HG03378 (cell line): ENCODE results near the gene ANKRD44.

Experiments used
- ATAC-seq: cut with Tn5 transposase; IDR thresholded peaks from one replicate; pipeline ENCODE4 v1.9.1; 2021; ENCODE audit warnings: mild to moderate bottlenecking, moderate library complexity; ENCODE audit not compliant: unreplicated experiment

The ANKRD44 gene

DNA sequence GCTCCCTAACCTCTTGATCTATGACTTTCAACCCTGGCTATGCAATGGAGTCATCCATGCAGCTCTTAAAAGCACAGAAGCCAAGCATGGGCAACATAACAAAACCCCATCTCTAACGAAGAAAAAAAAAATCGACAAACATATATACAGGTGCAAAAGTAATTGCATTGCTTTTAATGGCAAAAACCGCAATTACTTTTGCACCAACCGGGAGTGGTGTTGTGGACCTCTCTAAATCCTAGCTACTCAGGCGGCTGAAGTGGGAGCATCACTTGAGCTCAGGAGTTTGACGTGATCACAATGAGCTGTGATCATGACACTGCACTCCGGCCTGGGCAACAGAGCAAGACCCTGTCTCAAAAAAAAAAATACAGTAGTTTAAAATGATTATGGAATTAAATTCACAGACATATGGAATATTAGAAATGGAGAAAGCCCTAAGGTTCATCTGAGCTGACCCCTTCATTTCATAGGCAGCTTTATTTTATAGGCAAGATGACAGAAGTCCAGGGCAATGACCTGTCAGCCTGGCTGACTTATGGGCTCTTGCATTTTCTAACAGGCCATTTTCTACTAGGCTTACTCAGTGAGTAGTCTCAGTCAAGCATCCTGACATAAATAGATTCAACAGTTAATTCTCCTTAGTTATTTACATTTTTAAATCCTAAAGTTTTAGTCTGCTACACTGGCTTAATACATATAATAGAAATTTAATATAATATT is 183.8 kb downstream of the ANKRD44 start:
- no peak for ATAC-seq

DNA sequence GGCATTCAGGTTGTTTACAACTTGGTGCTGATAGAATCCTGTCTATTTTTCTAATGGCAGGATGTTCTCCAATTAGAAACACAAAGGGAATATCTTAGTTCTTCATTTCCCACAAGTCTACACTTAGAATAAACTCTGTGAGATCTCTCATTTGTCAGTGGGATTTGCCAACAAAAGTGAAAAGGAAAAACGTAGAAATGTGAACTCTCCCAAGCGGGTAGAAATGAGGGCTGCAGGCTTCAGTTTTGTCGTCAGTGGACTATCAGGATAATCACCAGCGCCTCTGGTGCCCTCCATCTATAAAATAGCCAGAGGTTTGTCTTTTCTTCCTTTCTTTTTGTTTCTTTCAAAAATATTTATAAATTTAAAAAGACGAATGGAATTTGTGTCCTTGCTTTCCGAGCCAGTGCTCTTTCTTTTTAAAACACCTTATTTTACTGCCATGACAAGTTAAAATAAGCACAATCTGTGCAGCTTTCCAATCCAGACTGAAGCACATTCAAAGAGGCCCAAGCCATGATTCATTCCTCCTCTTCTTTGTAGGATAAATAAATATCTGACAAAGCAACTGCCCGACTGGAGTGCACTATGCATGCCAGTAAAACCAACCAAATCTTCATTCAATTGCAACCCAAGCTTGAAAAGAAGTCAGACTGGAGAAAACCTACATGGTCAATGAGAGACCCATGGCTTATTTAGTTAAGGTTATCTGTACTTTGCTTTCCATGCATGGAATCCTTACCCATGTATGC is 185.8 kb downstream of the ANKRD44 start:
- ATAC-seq: no peak

DNA sequence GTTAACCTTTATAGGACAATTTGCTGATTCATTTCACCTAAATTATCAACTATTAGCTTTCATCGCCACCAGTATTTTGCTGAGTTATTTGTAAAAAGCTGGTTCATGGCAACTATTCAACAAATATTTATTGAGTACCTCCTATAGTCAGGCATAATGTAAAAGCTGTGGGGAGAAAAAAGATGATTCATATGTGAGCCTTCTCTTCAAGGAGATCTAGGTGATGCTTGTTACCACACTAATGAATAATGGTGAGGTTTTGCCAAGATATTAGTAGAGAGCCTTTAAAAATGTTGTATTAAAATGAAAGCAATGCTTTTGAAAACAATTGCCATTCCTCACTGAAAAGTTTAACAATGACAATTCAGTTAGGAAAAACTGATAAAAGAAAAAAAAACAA is 187.8 kb downstream of the ANKRD44 start:
- no peak for ATAC-seq

DNA sequence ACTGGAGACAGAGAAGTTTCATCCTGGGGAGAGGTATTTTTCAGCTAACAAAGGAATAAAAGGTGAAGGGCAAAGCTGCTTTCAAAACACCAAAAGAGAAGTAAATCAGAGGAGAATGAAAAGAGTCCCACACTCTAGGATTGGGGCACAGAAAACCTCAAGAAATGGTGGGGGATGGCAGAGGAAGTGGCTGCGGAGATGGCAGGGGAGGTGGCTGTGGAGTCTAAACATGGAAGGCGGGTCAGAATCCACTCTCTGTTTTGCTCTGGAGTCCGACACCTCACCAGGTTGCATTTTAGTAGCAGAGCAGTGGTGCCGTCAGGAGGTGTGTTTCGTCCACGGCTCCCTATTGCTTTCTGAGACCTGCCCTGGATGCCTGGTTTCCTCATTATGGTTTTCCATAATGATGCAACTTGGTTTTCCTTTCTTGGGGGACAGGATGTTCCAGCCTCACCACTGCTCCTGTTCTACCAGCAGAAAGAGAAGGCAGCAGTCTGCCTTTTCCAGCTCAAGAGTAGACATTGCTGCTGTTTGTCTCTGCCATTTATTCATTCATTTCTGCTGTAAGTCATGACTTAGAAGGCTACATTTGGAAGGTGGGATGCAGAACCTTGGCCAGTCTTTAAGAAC is 188.7 kb downstream of the ANKRD44 start:
- no peak for ATAC-seq

DNA sequence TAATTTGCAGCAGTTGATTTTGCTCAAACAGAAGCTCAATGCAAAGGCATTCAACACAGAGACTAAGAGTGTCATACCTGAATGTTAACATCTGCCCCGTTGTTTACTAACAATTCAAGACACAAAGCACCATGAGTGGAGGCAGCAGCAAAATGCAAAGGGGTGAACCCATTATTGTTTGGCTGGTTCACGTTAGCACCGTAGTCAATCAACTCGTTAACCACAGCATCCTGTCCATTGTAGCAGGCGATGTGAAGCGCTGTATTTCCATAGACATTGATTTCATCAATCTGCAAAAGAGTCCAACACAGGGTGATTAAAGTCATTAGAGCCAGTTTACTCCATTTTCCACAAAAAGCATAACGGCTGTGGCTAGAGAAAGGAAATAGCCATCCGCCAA is 189.3 kb downstream of the ANKRD44 start:
- ATAC-seq: no peak

DNA sequence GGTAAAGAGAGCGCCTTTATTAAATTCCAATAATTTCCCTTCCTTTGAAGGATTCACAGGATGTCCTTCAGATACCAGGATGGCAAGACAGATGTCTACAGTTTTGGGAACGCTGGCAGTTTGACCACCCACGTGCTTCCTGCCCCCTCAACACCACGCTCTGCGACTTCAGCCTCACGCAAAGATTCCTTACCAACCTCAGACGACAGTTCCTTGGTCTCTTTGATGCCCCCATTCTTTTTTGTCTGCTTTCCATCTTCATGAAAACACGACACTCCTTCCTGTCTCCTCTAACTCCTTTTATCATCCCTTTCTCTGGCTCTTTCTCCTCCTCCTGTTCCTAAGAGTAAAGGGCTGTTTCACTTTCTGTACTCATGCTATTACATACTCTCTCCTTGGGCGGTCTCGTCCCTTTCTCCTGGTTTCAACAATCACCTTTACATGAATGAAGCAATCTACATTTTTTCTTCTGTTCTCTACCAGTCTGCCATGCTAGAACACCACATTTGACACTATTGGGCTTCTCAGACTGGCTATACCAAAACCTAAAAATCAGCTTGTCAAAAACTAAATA is 194.2 kb downstream of the ANKRD44 start:
- no peak for ATAC-seq

DNA sequence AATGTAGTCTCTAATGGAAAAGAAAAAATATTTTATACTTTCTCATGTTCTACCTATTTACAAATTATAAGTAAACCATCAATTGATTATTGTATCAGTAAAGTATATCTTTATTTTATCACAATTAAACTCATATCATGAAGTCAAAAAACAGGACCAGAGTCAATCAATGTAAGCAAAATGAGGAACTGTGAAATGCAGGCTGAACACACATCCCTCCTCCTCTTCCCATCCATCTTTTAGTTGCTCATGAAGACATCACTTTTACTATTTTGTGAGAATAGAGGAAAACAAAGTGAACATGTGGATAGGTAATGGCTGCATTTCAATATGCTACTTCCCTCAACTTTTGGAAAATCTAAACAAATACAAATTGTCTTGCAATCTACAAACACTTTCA is 195.3 kb downstream of the ANKRD44 start:
- no peak for ATAC-seq

DNA sequence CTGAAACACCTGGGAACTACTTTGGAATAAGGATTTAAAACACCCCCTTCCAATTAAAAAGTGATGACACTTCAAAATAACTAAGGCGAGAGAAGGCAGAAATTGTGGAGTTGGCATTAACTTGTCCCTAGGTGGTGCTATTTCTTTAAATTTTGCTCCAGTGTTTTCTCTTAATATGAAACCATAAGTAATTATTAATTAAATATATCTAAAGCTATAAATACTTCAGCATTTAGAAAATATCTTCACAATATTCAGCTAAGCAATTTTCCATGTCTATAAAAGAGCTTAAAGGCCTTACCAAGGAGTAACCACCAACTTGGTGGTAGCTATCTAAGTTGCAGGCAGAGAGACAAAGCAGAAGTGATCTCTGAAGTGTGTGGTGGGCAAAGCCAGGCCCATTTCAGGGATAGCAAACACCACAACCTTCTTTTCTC is 197.3 kb downstream of the ANKRD44 start:
- ATAC-seq: peak; percentile 70

DNA sequence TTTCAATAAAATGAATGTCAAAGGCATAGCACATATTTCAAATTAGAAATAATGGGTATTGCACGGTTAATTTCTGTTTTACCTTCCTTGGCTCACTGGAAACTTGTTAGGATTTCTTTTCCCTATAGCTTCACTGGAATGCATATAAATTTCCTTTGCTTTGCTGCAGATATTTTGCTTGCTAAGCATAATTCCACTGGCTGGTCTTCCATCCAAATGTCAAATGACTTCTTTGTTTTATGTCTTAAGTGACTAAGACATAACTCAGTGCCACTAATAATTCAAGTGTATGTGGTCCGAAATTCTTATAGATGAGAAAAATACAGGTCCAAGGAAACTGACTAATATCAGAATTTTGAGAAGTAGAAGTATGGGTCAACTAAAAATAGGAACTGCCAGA is 201.3 kb downstream of the ANKRD44 start:
- no peak for ATAC-seq

DNA sequence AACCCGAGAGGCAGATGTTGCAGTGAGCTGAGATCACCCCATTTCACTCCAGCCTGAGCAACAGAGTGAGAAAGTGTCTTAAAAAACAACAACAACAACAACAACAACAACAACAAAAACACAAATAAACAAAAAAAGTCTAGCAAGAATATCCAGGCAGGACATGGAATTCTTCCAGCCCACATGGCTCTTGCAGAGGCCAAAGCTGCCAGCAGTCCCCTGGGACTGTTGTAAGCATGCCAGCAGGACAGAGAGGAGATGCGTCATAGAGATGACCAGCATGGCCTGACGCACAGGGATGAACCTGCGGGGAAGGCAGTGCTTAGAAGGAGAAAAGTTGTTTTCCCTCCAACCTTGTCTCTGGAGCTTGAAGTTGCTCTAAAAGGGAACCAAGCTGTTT is 201.8 kb downstream of the ANKRD44 start:
- no peak for ATAC-seq

DNA sequence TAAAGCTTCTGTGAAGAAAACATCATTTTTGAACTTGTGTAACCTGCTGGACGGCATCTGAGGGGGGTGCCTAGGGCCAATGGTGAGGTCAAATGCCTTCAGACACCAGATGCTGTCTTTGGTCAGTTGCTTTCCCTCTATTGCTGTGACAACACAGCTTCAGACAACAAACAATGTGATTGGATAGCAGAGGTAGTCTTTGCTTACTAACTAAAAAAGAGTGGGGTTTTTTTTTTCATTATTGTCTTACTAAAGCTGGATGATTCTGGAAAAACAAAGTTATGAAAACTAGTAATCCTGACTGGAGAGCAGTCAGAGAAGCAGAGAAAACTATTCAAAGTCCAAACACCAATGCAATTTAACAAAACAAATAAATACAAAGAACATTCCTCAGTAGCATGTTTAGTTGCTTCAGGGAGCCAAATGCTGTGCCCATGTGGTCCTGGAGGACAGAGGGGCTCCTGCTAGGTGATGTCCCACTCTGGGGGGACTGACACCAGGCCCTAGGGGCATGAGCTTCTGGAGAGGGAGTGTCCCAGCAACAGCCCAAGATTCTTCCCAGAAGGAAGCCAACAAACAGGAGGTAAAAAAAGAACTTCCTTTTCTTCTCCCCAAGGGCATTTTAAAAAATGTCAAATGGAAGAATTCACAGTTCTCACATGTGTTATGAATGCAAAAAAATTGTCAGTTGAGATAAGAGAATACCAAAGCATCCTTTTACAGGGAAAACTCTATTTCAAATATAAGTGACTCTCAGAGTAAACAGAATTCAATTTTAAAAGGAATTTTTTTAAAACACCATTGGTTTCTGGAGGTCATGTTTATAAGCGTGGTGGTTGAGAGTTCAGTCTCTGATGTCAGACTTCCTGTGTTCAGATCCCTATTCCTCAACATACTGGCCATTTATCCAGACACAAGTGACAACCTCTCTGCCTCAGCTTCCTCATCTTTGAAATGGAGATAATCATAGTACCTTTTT is 203.0 kb downstream of the ANKRD44 start:
- ATAC-seq: no peak

DNA sequence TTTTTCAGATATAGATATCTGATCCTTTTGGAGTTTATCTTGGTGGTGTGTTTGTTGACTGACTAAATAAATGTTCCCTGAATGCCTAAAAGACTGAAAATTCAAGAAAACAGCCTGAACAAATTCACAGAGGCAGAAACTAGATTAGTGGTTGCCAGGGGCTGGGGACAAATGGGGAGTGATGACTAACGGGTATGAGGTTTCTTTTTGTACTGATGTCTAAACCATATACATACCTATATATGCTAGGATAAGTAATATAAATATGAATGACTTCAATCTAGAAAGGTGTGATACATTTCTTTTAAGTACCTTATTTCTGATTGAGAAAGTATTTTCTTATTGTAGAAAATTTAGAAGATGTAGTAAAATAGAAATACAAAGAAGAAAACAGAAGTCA is 207.2 kb downstream of the ANKRD44 start:
- no peak for ATAC-seq

DNA sequence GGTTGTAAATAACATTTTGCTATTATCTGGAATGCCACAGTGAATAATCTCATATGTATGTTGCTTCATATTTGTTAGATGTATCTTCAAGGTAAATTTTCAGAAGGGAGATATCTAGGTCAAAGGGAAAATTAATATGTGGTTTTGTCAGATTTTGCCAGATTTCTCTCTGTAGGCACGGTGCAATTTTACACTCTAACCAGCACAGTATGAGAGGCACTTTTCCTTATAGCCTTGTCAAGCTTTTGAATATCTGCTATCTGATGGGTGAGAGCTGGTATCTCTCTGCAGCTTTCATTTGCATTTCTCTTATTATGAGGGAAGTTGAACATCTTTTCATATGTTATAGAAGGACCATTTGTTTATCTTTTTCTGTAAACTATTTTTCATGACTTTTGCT is 208.3 kb downstream of the ANKRD44 start:
- no peak for ATAC-seq

DNA sequence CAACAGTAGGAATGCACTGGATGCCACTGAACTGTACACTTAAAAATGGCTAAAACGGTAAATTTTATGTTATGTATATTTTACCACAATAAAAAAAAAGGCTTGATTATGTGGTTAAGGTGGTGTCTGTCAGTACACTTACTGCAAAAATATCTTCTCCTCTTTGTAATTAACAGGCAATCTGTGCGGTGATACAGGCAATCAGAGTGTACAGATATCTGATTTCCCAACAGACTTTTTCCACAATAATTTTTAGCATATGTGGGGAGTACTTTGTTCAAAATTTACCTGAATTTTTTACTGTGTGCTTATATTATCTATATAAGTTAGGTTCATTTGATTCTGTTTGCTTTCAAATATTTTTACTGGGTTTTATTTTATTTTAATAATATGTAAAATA is 209.1 kb downstream of the ANKRD44 start:
- ATAC-seq: no peak

DNA sequence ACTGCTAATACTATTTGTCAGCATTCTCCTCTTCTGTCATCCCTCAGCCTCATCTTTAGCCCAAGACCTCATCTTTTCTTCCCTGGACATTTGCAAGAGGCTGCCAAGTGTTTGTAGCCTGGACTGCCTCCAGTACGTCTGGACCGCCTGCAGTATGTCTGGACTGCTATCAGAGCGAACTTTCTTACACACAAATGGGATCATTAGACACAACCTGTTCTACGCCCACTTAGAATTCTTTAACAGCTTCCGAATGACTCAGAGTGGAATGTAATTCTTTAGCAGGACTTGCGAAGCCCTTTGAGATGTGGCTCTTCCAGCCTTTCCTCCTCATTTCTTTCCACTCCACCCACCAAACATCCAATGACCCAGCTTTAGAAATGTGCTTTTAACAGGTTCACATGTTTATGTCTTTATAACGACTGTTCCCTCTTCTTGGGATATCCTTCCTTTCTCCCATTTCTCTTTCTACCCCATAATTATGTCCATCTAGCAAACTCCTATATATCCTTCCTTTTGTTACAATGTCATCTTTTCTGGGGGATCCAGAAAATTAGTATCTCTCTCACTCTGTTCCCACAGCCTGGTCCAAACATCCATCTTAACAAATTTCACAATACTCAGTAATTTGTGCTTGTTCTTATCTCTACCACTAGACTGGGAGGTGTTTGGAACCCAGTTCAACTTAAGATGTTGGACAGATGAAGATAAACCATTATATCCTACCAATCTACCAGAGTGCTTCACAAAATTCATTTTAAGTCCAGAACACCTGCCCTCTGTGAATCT is 212.8 kb downstream of the ANKRD44 start:
- ATAC-seq: no peak

DNA sequence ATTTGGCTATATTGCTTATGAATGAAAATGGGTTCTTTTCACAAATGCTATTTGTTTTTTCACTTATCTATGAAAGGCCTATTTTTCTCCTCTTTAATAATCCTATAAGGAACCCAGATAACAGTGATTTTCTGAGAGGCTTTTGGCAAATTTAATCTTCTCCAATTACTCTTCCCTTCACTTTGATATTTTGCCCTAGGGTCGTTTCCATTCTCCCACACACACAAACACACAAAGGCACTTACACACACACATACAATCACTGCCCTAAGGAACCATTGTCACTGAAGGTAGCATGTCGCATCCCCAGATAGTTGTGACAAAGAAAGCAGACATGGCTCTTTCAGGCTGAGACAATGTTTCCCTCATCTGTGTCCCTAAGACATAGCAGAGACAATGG is 213.9 kb downstream of the ANKRD44 start:
- ATAC-seq: no peak

DNA sequence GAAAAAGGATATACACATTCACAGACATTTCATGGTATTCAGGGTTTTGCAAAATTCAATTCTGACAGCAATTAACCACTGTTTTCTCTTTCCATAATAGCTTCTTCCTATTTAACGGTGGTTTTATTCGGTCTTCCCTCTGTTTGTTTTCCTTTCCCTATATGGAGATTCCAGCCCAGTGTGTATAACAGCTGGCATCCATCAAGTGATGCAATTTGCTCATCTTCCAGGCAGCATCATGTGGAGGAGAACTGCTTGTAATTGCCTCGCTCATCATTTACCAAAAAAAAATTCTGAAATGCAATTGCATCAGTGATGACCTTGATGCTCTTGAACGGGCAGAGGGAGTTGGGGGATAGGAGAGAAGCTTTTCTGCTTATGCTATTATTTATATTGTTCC is 218.1 kb downstream of the ANKRD44 start:
- ATAC-seq: no peak

DNA sequence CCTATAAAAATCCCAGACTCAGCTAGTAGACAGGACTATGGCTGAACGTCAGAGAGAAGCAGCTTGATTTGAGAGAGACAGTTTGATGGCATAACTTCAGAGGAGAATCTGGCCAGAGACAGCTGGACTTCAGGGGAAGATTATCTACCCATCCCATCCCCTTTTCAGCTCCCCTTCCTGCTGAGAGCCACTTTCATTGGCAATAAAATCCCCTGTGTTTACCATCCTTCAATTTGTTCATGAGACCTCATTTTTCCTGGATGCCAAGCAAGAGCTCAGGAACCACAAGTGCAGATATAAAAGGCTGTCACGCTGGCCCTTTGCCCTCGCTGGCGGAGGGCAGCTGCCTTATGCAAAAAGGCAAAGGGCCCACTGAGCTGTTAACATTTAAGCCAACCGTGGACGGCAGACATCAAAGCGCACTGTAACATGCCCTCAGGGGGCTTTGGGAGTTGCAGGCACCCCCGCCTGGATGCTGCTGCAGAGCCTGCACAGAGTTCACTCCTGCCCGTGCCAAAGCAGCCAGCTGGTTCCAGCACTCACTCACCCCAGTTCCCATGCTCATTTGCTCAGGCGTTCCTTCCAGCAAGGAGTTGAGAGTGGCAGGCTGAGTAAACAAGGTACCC is 219.7 kb downstream of the ANKRD44 start:
- ATAC-seq: no peak

DNA sequence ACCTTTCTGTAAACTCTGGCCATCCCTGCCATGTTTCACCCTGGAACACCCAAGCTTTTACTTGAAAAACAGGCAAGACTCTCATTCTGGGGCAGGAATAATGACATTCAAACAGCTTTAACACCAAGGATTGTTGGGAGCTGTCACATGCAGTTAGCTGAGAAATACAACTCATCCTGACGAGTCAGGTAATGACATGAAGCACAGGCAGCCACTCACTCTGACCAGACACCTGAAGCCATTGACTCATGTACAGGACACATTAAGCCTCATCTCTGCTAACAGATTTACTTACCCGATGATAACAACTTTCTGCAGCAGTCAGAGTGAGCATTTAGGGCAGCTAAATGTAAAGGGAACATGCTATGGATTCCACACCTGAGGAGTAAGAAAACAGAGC is 220.9 kb downstream of the ANKRD44 start:
- ATAC-seq: no peak
